GM23248 (cell line): ENCODE results near the gene XYLB.

ENCODE experiments used
- EZH2 ChIP-seq: fragments of 200-600 bp; sonication (generic); IDR thresholded peaks from 2 replicates; pipeline ENCODE4 v1.6.1; 2018; ENCODE audit warnings: antibody characterized with exemption, mild to moderate bottlenecking; ENCODE audit not compliant: insufficient read depth, poor library complexity, severe bottlenecking
- EZH2phosphoT487 ChIP-seq: fragments of 200-600 bp; sonication (generic); IDR thresholded peaks from 2 replicates; pipeline ENCODE4 v1.6.1; 2018; ENCODE audit warnings: antibody characterized with exemption, moderate library complexity, mild to moderate bottlenecking, low read depth; ENCODE audit not compliant: insufficient read depth

- TF ChIP-seq EZH2 (no peak), EZH2phosphoT487 (no peak)
These were observed 23.5 kb upstream of the XYLB start for GRCh38 chr3:38323060-38323459.
